NCI-H748 treated with DMSO at 0.1 percent for 48 hours (cell line): Measurements from ENCODE around the gene IL7R.
A peak's percentile ranks its signal among the peaks of the same experiment; 100 is the strongest.
"Not testable (repeated sequence)": the region's sequence is repeated elsewhere in the genome, so short reads cannot be mapped to it uniquely, and the experiment has no call there.

Experiments
- DNase-seq: peaks from one replicate; lab custom pipeline; 2025; lab: John Stamatoyannopoulos, UW

The IL7R gene

GRCh38 chr5:35876922-35877321, 20.2 kb downstream of the IL7R start:
- DNase-seq = no peak

- no peak for DNase-seq
Measured at GRCh38 chr5:35877655-35878054, 21.0 kb downstream of the IL7R start.

- DNase-seq = no peak
Measured at GRCh38 chr5:35878079-35878478, 21.4 kb downstream of the IL7R start.

GRCh38 chr5:35879096-35879495, 22.4 kb downstream of the IL7R start:
- DNase-seq = no peak

- DNase-seq = no peak
Measured at GRCh38 chr5:35879649-35880048, 23.0 kb downstream of the IL7R start.

- DNase-seq = no peak
Measured at GRCh38 chr5:35880156-35880555, 23.5 kb downstream of the IL7R start.

GRCh38 chr5:35881758-35882157, 25.1 kb downstream of the IL7R start:
- no peak for DNase-seq

- no peak for DNase-seq
Measured at GRCh38 chr5:35884191-35884769, 27.6 kb downstream of the IL7R start.

- no peak for DNase-seq
Measured at GRCh38 chr5:35884773-35885172, 28.1 kb downstream of the IL7R start.

- DNase-seq = no peak
Measured at GRCh38 chr5:35886381-35886780, 29.7 kb downstream of the IL7R start.

- DNase-seq = no peak
Measured at GRCh38 chr5:35887321-35888100, 30.8 kb downstream of the IL7R start.

GRCh38 chr5:35890021-35891020, 33.6 kb downstream of the IL7R start:
- peak; percentile 67 for DNase-seq

- not testable (repeated sequence) for DNase-seq
Measured at GRCh38 chr5:35892799-35893198, 36.1 kb downstream of the IL7R start.

- no peak for DNase-seq
Measured at GRCh38 chr5:35894131-35894530, 37.4 kb downstream of the IL7R start.

GRCh38 chr5:35898952-35899660, 42.4 kb downstream of the IL7R start:
- DNase-seq = no peak

GRCh38 chr5:35899800-35900199, 43.1 kb downstream of the IL7R start:
- DNase-seq = no peak

- DNase-seq = no peak
Measured at GRCh38 chr5:35900972-35901695, 44.4 kb downstream of the IL7R start.

- DNase-seq = no peak
Measured at GRCh38 chr5:35902046-35902672, 45.5 kb downstream of the IL7R start.

GRCh38 chr5:35903631-35904203, 47.0 kb downstream of the IL7R start:
- no peak for DNase-seq

GRCh38 chr5:35904443-35905132, 47.9 kb downstream of the IL7R start:
- no peak for DNase-seq
